Caco-2 (cell line): ENCODE results near the gene TYK2. TPM values are rescaled to one million over a fixed set of nuclear protein-coding genes. Genes with fewer than 3 reads are reported as not detected.
"Not testable (repeated sequence)": the region's sequence is repeated elsewhere in the genome, so short reads cannot be mapped to it uniquely, and the experiment has no call there.

Source experiments
- BruUV-seq: library from RNA; stranded (reverse); fragments of 400-500 nt; replicated peaks from 2 replicates; lab custom pipeline; 2021; lab: Mats Ljungman, UMichigan
- CTCF ChIA-PET: fragments of 300-600 bp; sonication (Branson Sonifier 250); formaldehyde crosslinking; loops from one replicate; lab custom pipeline; 2022; ENCODE audit warnings: antibody characterized with exemption; lab: Charles Lee
- POLR2A ChIA-PET: fragments of 300-600 bp; sonication (Branson Sonifier 250); formaldehyde crosslinking; loops from one replicate; lab custom pipeline; 2022; ENCODE audit warnings: antibody characterized with exemption; lab: Charles Lee
- DNase-seq, 2 experiments: peaks; one replicate each; pipeline versions ENCODE4 v3.0.0 to v3.0.0-alpha.2; 2020 to 2022
- H3K27me3 ChIP-seq: replicated peaks from 2 replicates; pipeline ENCODE4 v1.6.0; 2011; ENCODE audit warnings: low read length; ENCODE audit not compliant: control insufficient read depth, insufficient read depth
- H3K36me3 ChIP-seq: 2 replicates; pipeline ENCODE4 v1.5.1; 2011; ENCODE audit warnings: low read length; ENCODE audit not compliant: control insufficient read depth, insufficient read depth
- H3K4me1 ChIP-seq: fragments of 250-450 bp; sonication (Bioruptor Pico); 2 replicates; pipeline ENCODE4 v1.5.1; 2020; ENCODE audit warnings: mild to moderate bottlenecking
- H3K4me3 ChIP-seq: 2 replicates; pipeline ENCODE4 v1.5.1; 2011; ENCODE audit warnings: low read depth, mild to moderate bottlenecking, control low read depth, low read length
- H3K9me3 ChIP-seq: fragments of 250-450 bp; sonication (Bioruptor Pico); 2 replicates; pipeline ENCODE4 v1.5.1; 2020; ENCODE audit warnings: mild to moderate bottlenecking, moderate library complexity
- H3K27ac Mint-ChIP-seq: one replicate; pipeline ENCODE4 v1.8.0; 2022; ENCODE audit warnings: mixed read lengths; ENCODE audit not compliant: unreplicated experiment
- H3K27me3 Mint-ChIP-seq: one replicate; pipeline ENCODE4 v1.8.0; 2022; ENCODE audit warnings: mixed read lengths; ENCODE audit not compliant: insufficient read depth, unreplicated experiment
- H3K36me3 Mint-ChIP-seq: one replicate; pipeline ENCODE4 v1.8.0; 2022; ENCODE audit warnings: mild to moderate bottlenecking, mixed read lengths; ENCODE audit not compliant: insufficient read depth, unreplicated experiment
- H3K4me1 Mint-ChIP-seq: one replicate; pipeline ENCODE4 v1.8.0; 2022; ENCODE audit warnings: low read depth, mixed read lengths; ENCODE audit not compliant: unreplicated experiment
- H3K4me3 Mint-ChIP-seq: one replicate; pipeline ENCODE4 v1.8.0; 2022; ENCODE audit warnings: mild to moderate bottlenecking, moderate library complexity, mixed read lengths; ENCODE audit not compliant: unreplicated experiment
- H3K9me3 Mint-ChIP-seq: one replicate; pipeline ENCODE4 v1.8.0; 2022; ENCODE audit warnings: mixed read lengths; ENCODE audit not compliant: unreplicated experiment
- CTCF ChIP-seq, 2 experiments: fragments of 200-600 bp in 1 of 2; IDR thresholded peaks; 1 replicate in 1 of 2; 2 replicates in 1 of 2; pipeline versions ENCODE4 v1.5.1 to v1.8.0; 2011 to 2022; ENCODE audit warnings: antibody characterized with exemption in 1 of 2, control low read depth in 1 of 2, inconsistent platforms in 1 of 2, low read depth in 1 of 2, low read length in 1 of 2, mild to moderate bottlenecking in 1 of 2, moderate library complexity in 1 of 2; ENCODE audit not compliant: insufficient read depth in 1 of 2, severe bottlenecking in 1 of 2, unreplicated experiment in 1 of 2
- intact Hi-C: fragments of 100-400 bp; cut with micrococcal nuclease; formaldehyde crosslinking; loops from one replicate; pipeline ENCODE4 v1.10.0; 2022; ENCODE audit not compliant: unreplicated experiment
- total RNA-seq: library from RNA; stranded (reverse); gene quantifications from 2 replicates; pipeline ENCODE4 v1.2.3, GENCODE V29; 2022

TYK2 gene
- total RNA-seq, 1 experiment from 2014 or later: 134 TPM

DNA sequence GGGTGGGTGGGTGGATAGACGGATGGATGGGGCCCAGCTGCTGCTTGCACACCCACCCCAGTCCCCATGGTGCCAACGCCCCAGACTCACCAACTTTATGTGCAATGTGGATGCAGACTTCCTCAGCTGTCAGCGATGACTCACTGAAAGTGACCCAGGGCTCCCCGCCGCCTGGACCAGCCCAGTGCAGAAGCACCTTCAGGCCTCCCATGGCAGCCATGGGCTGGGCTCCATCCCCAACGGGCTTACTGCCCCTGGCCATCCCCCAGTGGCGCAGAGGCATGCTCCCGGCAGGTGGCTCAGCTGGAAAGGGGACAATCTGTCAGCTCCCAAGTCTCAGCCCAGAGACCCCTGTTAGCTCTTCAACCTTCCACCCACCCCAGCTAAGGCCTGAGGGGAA lies 2.2 kb downstream of the TYK2 start:
- TF ChIP-seq CTCF (IDR thresholded peaks at IDR 0.05; ENCODE audit: insufficient read depth in 1 of 2, low read depth in 1 of 2, low read length in 1 of 2, severe bottlenecking in 1 of 2, unreplicated experiment in 1 of 2): no peak
- H3K36me3 ChIP-seq: peaks cover 1% of the 10 kb centered on the region; the same call in 1 of the 2 replicates
- no TSS peak for BruUV-seq
- H3K9me3 Mint-ChIP-seq: no peaks in the 10 kb centered on the region
- peaks cover 8% of the 10 kb centered on the region for H3K4me1 ChIP-seq
- intact Hi-C loops: no loop called here
- POLR2A ChIA-PET: interaction anchor here (0.6 kb wide), 1 partner anchor 216 kb away, joined by 4 read pairs; no protein-coding TSS in a partner anchor
- peaks cover 30% of the 10 kb centered on the region for H3K36me3 Mint-ChIP-seq
- DNase-seq: no peak
- no peak overlapping the region for H3K4me3 ChIP-seq
- peaks cover 8% of the 10 kb centered on the region for H3K4me1 Mint-ChIP-seq
- no peaks in the 10 kb centered on the region for H3K27me3 Mint-ChIP-seq
- no peaks in the 10 kb centered on the region for H3K27me3 ChIP-seq
- no peak overlapping the region for H3K4me3 Mint-ChIP-seq
- CTCF ChIA-PET: no interaction called here
- H3K27ac Mint-ChIP-seq: no peak overlapping the region
- H3K9me3 ChIP-seq: no peaks in the 10 kb centered on the region

DNA sequence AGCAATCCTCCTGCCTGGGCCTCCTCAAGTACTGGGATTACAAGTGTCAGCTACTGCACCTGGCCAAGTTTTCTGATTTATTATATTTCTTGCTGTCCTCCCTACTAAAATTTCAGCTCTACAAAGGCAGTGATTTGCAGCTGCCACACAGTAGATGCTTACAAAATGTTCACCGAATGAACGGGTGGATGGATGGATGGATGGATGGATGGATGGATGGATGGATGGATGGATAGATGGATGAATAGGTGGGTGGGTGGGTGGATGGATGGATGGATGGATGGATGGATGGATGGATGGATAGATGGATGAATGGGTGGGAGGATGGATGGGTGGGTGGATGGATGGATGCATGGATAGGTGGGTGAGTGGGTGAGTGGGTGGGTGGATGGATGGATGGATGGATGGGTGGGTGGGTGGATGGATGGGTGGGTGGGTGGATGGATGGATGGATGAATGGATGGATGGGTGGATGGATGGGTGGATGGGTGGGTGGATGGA lies 3.2 kb downstream of the TYK2 start:
- peaks cover 30% of the 10 kb centered on the region for H3K36me3 Mint-ChIP-seq
- H3K27ac Mint-ChIP-seq, H3K4me1 Mint-ChIP-seq, H3K9me3 Mint-ChIP-seq, DNase-seq, intact Hi-C loops, POLR2A ChIA-PET, H3K4me3 ChIP-seq, CTCF ChIA-PET, H3K9me3 ChIP-seq, H3K27me3 ChIP-seq, BruUV-seq, H3K4me1 ChIP-seq, H3K4me3 Mint-ChIP-seq, H3K36me3 ChIP-seq, H3K27me3 Mint-ChIP-seq: not testable (repeated sequence)

DNA sequence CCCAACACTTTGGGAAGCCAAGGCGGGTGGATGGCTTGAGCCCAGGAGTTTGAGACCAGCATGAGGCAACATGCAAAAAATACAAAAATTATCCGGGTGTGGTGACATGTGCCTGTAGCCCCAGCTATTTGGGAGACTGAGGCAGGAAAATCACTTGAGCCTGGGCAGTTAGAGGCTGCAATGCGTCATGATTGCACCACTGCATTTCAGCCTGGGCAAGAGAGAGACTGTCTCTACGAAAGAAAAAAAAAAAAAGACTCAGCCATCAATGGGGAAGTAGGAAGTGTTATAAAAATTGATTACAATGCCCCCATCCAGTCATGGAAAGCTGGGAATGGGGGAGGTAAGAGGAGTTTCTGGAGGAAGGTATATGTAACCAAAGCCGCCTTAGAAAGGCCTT lies 5.4 kb downstream of the TYK2 start:
- Mint-ChIP-seq H3K36me3 (peaks cover 29% of the 10 kb centered on the region), H3K4me1 (peaks cover 8% of the 10 kb centered on the region), H3K27me3 (no peaks in the 10 kb centered on the region), H3K27ac (no peak overlapping the region), H3K4me3 (no peak overlapping the region), H3K9me3 (no peaks in the 10 kb centered on the region)
- CTCF ChIA-PET: no interaction called here
- Histone ChIP-seq H3K27me3 (no peaks in the 10 kb centered on the region), H3K4me3 (no peak overlapping the region), H3K9me3 (no peaks in the 10 kb centered on the region), H3K36me3 (peaks cover 1% of the 10 kb centered on the region; the same call in 1 of the 2 replicates), H3K4me1 (peaks cover 8% of the 10 kb centered on the region)
- DNase-seq: no peak
- intact Hi-C loops: no loop called here
- BruUV-seq: no TSS peak
- POLR2A ChIA-PET: no interaction called here
- TF ChIP-seq CTCF (IDR thresholded peaks at IDR 0.05; ENCODE audit: insufficient read depth in 1 of 2, low read depth in 1 of 2, low read length in 1 of 2, severe bottlenecking in 1 of 2, unreplicated experiment in 1 of 2): no peak
